K562 (cell line): Measurements from ENCODE around the gene ASXL2. TPM values are rescaled to one million over a fixed set of nuclear protein-coding genes. Genes with fewer than 3 reads are reported as not detected.

Experiments used
- MXI1 ChIP-seq: IDR thresholded peaks from 2 replicates; pipeline ENCODE4 v1.6.1; 2011; ENCODE audit warnings: low read depth, mild to moderate bottlenecking, improper control_type of control experiment, low read length
- NR2C2 ChIP-seq, 2 experiments: fragments of 200-800 bp in 1 of 2; sonication (Bioruptor generic) in 1 of 2; sonication (generic) in 1 of 2; formaldehyde crosslinking in 1 of 2; IDR thresholded peaks; 2 replicates each; pipeline versions ENCODE4 v1.6.1 to v1.8.0; 2016 to 2022; ENCODE audit warnings: mild to moderate bottlenecking in 1 of 2, missing compliant biosample characterization in 1 of 2, missing genetic modification characterization in 1 of 2, missing genetic modification reagents in 1 of 2
- ZNF318 ChIP-seq, 2 experiments: fragments of 450-650 bp; IDR thresholded peaks; 2 replicates each; pipeline ENCODE4 v1.6.1; 2016; ENCODE audit warnings: mild to moderate bottlenecking in 2 of 2, borderline replicate concordance in 1 of 2, low read depth in 1 of 2, moderate library complexity in 1 of 2
- polyA plus RNA-seq, 8 experiments: library from polyadenylated mRNA; depleted of rRNA in 4 of 8; stranded (reverse) in 5 of 8; unstranded in 3 of 8; fragments of >200 nt; fragmentation: Nextera tagmentation in 2 of 8; fragmentation: Illumina TruSeq in 1 of 8; extraction: Ambion mirVana in 2 of 8; extraction: Trizol in 1 of 8; gene quantifications; 2 replicates each; pipeline versions ENCODE4 v1.2.1 to v1.2.3, GENCODE V29; 2011 to 2014; ENCODE audit warnings: inconsistent platforms in 1 of 8, missing spikeins in 1 of 8
- total RNA-seq, 7 experiments: library from RNA; depleted of rRNA in 6 of 7; stranded (reverse); fragments of >200 nt in 6 of 7; fragmentation: Illumina TruSeq in 2 of 7; extraction: Trizol in 2 of 7; gene quantifications; 2 replicates each; pipeline versions ENCODE4 v1.2.1 to v1.2.3, GENCODE V29; 2011 to 2021; ENCODE audit warnings: low replicate concordance in 1 of 7

The ASXL2 gene
- total and polyA plus RNA-seq, 9 of the 15 experiments (the other 6 are each of a cell fraction or from before 2014, with no cell fraction given), result 2.2 to 25.9 (median 9.0) TPM

- TF ChIP-seq ZNF318 (IDR thresholded peaks at IDR 0.05; ENCODE audit: borderline replicate concordance in 1 of 2, low read depth in 1 of 2), result no peak
- TF ChIP-seq NR2C2 (CRISPR knock-in tag; IDR thresholded peaks at IDR 0.05), result no peak
- TF ChIP-seq NR2C2 (tag; IDR thresholded peaks at IDR 0.05), result no peak
- no peak for TF ChIP-seq MXI1
Measured at GRCh38 chr2:25905126-25905525, 26.8 kb upstream of the ASXL2 start (continued).
